Middle frontal gyrus (tissue), 1 donor: ENCODE data around the gene CACNA2D1.

Source experiments
- DNase-seq: peaks from one replicate; pipeline ENCODE4 v3.0.0-alpha.2; 2015; ENCODE audit warnings: low spot score; ENCODE audit errors: extremely low spot score

The CACNA2D1 gene

DNA sequence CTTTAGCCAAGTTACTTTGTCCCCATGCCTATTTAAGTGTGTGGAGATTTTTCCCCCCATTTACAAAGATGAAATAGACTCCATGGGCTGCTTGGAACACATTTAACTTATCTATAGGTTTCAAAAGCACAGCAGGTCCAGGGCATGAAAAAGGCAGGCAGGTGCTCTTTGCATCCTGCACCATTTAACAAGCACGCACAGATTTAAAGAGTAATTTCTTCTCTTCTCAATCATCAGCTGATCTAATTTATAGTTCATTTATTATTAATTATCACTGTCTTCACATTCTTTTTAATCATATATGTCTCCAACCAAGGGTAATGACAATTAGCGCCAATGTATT lies 156.8 kb downstream of the CACNA2D1 start:
- no peak for DNase-seq

DNA sequence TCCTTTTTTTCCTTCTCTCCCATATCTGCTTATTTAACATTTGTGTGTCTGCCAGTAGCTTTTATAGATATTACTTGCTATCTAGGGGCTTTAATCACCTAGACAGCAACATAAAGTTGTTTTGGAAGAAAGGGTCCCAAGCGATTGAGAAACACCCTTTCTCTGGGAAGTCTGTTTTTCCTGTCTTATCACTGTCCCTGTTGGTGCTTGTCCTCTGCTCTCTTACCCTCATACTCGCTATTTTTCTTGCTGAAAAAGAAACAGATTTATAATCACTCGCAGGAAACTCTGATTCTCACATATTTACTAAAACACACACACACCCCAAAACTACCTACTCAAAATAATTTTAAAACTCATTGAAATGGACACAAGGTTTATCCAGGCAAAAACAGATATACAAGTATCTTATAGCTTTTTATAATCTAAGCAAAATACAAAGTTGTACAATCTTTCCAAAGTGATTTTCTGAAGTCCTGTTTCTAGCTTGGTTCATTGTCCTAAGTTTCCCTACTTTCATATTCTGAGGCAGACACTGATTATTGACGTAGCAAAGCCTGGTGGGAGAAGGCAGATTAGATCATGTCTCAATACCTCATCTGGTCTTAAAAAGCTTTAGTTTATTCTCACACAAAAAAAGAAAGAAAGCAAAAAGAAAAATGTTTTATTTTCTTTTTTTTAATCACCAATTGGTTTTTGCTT lies 157.3 kb downstream of the CACNA2D1 start:
- DNase-seq = no peak

DNA sequence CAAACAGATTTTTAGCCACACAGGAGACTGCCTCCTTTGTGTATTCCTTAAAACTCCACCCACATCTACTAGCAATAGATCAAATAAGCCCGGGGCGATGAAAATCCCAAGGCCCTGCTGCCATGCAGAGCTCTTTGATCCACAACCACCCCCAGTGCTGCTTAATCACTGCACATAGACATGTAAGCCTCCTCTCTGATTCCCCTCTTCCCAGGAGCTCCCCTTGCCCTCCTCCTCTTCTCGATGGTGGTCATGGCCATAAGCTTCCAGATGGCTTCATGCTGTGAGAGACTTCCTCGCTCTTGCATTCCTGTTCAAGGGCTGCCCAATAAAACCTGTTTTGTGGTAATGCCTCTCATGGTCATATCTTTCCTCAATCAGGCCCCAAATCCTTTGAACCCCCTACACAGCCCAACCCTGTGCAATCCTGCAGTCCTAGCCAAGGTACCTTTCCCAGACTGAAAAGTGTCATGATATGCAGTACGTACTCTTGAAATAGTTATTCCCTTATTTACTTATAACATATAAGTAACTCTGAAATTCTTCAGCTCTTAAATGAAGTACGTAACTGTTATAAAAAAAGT lies 158.5 kb downstream of the CACNA2D1 start:
- no peak for DNase-seq

DNA sequence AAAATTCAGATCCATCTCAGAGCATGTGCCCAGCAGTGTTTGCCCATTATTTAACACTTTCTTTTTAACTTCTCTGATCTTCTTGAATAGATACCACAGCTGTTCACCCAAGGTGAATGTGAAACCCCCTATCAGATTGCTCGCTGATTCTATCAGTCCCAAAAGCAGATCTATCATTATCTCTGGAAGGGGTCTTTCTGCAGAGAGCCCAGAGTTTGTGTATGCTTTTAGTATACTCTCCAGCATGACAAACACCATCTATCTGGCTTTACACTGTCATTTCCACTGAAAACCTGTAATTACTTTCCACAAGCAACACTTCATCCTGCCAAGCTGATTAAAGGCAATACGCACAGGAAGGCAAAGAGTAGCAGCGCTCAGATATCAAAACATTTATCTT lies 168.2 kb downstream of the CACNA2D1 start:
- no peak for DNase-seq

DNA sequence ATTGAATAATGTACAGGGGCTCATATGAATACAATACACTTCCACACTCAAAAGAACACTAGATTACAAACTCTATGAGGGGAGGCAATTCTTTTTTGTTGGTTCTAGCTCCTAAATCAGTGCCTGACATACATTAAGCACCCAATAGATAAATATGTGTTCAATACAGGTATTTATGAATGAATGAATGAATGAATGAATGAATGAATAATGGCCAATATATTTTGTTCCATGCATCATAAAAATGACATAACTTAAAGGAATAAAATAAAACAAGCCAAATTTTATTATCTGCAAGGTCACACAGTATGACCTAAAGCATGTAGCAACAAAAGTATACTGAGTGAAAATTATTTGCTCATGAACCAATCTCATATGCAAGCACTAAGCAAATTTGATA lies 168.9 kb downstream of the CACNA2D1 start:
- DNase-seq = no peak

DNA sequence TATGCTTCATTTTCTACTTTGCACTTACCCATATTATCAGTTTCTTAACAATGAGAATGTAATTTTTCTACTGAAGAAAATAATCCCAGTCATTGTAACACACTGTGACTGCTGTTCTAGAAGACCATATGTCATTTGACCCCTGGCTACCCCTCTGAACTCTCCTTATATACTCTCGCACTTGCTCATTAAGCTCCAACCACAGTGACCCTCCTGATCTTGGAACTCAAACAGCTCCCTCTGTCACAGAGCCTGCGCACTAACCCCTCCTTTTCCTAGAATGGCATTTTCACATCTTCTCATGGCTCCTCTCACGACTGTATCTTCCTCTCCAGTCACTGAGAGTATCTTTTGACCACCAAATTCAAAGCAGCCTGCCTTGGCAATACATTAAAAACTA lies 169.7 kb downstream of the CACNA2D1 start:
- DNase-seq = no peak

DNA sequence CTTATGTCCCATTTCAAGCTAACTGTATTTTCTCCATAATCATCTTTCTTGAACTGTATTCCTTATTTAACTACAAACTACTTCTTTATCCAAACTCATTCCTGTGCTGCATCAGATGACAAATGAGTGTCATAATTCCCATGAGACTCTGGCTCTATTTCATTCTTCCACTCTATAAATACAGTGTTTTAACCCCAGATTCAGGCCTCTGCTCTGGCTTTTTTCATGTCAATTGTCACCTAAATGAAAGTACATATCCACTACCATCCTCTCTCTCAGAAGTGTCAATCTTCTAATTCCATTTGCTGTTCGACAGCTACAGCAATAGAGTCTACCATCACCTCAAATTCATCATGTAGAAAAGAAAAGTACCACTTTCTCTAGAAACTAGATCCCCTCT lies 172.7 kb downstream of the CACNA2D1 start:
- no peak for DNase-seq

DNA sequence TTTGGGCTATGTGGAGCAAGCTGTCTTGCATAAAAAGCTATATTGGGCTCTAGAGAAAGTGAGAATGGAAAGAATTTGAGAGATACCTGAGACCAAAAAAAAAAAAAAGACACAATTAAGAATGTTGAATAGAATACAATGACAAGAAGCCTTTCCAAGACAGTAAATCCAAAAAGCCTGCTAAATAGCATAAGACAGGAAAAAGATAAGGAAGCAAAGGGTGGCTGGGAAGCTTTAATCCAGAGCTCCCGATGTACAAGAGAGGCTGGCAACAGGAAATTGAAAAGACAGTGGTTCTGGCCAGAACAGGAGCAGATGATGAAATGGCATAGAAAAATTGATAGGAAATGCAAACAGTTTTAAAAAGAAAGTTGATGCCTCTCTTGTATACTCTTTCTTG lies 174.9 kb downstream of the CACNA2D1 start:
- DNase-seq = no peak

DNA sequence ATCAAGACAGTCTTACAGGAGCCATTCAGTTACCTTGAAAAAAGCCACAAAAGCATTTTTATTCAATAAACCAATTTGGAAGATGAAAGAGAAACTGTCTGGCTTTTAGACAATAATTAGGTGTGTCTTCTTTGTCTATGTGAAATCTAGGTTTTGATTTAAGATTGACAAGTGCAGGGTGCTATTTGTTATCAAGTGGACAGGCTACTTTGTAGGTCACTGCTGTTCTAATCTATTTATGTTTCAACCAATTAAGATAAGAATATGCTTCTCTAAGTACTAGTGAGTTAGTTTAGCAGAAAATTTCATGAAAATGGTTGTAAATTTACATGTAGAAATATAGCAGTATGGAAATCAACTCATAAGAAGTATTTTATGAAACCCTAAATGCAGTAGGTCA lies 177.5 kb downstream of the CACNA2D1 start:
- DNase-seq = no peak

DNA sequence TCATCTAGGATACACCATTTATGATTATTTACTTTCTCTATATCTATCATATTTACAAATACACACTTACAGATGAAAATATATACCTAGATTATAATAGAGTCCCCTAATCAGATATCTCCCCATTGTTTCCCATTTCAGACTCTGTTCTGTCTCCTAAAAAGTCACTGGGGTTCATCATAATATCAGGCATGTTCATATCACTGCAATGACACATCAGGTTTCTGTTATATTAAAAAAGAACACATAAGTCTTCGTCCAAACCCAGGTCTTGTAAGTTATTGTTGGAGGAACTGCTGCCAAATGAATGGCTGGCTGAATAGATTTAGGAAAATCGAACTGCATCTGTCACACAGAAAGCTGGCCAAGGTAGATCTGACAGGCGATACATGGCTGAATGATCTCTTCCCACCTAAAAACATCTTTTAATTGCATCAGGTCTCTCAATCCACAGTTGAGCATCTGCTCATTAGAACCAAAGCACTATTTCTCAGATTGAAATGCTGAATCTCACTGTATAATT lies 178.7 kb downstream of the CACNA2D1 start:
- DNase-seq = no peak

DNA sequence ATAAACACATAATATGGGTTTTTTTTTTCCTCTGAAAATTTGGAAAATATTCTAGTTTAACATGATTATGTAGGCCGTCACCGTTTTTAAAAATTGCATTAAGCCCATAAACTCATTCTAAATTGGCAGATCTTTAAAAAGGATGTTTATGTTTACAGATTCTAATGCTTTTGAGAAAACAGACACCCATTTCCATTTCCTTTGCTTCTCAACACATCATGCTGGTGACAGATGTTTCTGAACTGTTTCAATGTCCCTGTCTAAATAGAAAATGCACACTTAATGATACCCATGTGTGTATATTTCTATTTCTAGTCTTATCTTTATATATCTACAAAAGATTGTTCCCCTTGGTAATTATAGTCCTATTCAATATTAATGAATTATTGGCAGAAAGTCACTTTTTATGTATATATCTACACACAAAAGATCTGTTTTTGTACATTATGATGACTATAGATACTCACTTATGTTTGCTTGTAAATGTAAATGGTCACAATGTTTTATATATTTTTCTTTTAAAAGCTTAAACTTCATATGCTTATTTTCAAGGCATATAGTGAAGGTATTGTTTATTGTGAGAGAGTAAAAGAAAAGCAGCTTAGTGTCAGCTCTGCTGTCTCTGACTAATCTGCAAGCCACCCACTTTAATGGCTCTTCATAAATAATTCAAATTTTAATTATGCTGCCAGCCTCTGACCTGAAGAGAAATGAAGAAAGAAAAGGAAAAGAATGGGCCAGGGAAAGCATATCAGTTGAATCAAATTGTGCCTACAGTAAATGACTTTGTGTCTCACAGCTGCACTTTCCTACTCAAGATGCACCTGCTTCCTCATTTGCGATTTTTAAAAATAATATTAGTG lies 179.4 kb downstream of the CACNA2D1 start:
- DNase-seq = no peak

DNA sequence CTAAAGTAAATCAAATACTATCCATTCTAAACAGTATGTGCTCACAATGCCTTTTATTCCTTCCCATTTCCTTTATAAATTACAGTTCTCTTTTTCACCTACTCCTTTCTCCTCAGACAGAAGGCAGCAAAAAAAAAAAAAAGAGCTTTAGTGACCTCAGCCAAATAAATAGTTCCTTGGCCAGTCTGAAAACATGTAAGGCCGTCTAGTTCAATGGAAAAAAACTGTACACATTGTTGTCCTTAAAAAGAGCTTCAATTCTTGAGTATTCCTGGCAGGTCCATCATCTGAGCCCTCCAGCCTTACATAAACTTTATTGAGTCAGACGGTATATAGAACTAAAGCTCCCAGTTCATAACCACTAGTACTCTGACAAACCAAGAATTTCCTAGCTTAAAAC lies 185.4 kb downstream of the CACNA2D1 start:
- DNase-seq = no peak

DNA sequence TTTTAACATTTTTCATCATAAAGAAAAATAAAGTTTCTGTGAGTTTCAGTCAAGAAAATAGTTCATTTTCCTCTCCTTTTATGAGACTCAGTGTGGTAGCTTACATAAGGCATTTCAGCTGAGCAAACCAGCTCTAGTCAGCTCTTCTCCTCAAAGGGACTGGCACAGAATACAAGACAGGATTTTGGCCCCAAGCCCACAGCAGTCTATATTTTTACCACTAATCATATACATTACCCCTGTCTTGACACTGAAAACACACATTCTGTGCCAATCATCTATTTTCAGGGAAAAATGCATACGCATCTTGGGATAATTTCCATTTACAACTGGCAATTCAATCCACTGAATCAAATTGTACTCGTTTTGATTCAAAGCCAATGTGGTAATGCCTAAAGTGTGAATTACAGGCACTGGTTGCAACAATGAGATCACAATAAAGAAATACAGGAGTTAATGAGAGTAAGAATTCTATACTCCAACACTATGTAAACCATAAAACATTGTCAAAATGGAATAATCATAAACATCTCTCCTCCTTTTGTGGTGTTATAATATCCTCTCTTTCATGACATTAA lies 186.4 kb downstream of the CACNA2D1 start:
- DNase-seq = no peak

DNA sequence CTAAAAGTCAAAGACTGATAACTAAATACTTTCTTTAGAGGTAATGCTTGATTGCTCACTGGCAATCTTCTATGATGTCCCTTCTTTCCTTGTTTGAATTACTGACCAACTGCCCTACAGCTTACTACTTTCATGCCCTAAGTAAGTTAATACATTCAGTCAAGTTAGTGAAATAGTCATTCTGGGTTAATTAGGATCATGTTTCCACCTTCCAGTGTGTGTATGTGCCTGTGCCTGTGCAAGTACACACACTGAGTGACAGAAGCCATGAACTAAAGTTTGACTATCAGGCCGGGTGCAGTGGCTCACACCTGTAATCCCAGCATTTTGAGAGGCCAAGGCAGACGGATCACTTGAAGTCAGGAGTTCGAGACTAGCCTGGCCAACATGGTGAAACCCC lies 187.9 kb downstream of the CACNA2D1 start:
- DNase-seq = no peak

DNA sequence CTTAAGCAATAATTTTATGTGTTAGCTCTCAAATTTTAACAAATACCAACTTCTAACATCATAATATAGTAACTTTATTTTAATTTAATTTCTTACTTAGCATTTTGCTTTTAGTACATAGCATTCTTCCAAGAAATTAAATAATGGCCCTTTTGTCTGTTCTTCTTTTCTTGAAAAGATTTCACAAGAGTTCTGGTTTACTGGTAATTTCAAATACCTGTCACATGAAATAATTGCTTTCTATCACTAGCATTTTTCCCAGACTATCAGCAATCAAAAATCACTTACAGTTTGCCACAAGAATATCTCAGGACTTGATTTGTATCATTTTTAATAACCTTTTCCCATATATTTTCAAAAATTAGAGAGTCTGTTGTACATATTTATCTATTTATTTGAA lies 193.0 kb downstream of the CACNA2D1 start:
- DNase-seq = no peak

DNA sequence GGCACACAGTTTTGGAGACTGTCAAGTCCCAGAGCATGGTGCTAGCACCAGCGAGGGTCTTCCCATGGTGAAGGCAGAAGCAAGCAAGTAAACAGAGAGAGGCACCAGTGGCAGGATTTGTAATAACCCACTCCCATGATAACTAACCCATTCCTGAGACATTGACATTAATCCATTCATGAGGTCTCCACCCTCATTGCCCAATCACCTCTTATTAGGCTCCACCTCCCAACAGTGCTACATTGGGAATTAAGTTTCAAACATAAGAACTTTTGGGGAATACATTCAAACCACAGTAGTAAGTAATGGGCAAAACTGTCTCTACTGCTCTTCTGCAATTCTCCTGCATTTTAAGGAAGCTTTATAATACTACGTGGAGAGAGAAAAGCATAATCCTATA lies 193.6 kb downstream of the CACNA2D1 start:
- DNase-seq = no peak

DNA sequence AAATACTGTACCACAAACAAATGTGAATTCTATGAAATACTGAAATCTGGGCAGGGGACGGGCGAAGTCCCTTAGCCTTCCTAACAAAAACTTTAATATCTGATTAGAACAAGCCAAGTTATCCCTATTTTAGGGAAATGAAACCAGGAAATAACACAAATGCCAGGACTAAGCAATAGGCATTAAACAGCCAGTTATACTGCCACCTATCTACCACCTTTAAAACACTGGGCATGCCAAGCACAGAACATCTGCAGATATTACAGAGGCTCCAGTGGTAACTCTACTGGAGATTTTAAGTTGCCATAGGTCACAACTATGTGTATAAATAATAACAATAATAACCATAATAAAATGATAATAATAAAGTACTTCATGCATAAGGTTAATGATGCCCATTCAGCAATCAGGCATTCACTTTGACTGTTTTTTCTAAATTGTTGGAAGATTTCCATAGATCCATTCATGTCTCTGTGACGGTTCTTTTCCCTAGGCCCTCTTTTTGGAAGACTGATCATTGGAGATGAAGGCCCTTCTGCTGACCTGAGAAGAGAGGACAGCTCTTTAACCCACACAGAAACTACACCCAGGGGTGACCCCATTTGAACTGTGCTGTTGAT lies 195.7 kb downstream of the CACNA2D1 start:
- no peak for DNase-seq

DNA sequence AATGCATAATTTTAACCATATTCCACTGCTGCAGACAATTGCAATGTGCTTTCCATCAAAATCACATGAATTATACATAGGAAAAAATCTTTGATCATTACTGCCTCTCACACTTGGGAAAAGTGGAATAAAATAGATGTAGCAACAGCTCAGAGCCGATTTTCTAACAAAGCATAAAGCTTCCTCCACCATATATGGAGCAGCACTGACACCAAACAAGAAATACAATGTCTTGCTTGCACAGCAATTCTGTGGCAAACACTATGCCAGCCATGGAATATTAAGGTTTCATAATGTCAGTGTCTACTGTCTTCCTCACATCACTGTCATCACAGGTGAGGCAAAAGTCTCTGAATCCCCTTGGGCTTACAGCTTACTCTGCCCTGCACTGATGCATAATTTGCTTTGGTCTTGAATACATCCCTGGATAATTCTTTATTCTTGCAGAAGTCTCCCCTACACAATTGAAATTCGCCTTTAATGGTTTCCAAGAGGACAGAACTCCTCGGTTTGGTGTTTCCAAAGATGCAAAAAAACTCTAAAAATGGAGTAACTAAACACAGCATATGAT lies 198.5 kb downstream of the CACNA2D1 start:
- no peak for DNase-seq

DNA sequence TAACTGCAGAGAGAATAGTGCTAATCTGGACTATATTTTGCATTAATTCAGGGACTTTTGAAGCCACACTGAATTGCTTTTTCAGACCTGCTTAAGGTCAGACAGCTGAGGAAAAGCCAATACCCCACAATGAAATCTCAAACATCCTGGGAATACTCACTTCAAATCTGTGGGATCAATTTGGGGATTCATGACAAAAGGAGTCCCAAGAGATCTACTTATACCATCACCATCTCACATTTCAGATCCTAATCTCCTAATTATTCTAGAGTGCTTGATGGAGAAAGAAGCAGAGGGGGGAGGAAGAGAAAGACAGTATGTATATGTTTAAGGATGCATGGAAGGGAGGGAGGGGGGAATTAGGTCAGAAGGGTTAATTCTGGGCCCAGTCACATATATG lies 202.2 kb downstream of the CACNA2D1 start:
- DNase-seq = no peak

DNA sequence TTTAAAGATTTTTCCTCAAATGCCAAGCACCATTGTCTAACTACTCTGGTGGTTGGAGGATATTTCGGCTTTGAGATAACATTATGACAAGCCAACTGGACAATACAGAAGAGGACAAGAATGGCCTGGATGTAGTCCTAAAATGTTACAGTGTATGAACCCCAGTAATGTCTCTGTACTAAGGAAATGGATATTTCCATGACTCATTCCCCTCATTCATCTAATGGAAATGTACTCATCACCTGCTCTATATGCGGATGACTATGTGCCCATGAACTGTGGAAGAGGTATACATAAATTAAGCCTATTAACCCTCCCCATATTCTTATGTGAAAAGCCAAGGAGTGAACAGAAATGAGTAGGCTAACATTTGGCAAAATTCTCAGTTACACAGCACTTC lies 207.9 kb downstream of the CACNA2D1 start:
- DNase-seq = no peak

DNA sequence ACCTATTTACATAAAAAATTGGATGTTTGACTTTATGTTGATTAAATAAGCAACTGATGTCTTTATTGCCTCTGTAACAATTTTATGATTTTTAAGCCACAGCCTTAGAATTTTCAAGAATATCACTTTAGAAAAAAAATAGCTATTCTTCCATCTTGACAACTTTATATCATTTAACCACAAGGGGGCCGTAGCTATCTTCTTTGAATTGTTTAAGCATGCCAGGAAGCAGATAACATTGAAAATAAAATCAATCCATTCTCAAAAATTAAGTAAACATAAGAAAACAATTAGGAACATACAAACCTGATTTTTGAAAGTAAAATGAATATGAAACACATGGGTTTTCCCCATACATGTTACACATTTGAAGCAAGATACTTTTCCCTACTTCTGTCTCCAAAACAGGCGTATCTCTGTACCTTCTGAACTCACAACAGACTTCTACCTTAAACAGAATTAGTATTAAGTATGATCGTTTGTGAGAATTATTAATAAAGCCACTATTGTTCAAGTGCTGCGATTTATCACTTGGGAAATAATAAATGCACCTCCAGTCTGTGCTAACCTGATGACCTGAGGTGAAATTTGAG lies 209.0 kb downstream of the CACNA2D1 start:
- peak; percentile 62 for DNase-seq
